ENCODE data around the gene CELF1.

DNA sequence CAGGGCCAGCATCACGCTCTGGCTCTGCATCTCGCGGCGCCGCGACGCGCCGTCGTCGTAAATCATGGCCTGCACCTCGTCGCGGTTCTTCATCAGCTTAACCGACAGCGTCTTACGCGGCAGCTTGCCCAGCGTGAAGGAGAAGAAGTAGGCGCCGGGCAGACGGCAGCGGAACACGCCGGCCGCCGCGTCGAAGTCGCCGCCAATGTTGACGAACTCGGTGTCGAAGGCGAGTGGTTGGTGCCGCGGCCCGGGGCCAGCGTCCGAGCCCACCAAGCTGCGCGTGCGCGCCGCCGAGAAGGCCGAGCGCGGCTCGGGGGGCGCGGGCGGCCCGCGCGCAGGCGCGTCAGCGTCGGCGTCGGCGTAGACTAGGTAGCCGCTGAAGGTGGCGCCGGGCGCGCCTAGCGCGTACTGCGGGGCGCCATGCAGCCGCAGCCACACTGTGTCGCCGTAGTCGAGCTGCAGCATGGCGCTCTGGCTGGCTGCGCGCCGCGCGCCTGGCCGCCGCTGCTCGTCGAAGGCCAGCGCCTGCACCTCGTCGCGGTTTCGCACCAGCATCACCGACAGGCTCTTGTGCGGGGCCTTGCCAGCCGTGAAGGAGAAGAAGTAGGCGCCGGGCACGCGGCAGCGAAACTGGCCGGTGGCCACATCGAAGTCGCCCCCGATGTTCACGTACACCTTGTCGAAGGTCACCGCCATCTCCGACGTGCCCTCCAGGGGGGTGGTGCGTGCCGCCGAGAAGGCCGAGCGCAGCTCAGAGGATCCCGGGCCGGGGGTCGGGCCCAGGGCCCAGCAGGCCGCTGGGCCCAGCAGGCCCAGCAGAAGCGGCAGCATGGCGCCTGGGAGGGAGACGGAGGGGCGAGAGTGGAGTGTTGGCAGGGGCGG lies 37.3 kb upstream of the CELF1 start:
- TF ChIP-seq EZH2 (IDR thresholded peaks at IDR 0.05; ENCODE audit: borderline replicate concordance, insufficient read depth, low read depth, low read length, poor library complexity, severe bottlenecking) (no peak), CTCF (IDR thresholded peaks at IDR 0.05) (no peak)
